Effector memory CD8-positive, alpha-beta T cell (primary cell): Measurements from ENCODE around the gene ABCG8.

Source experiments
- ATAC-seq: fragments of 150-1000 bp; cut with Tn5 transposase; replicated peaks from 2 replicates; pipeline ENCODE4 v1.10.0; 2021; ENCODE audit warnings: mild to moderate bottlenecking, moderate library complexity
- DNase-seq, 3 experiments: peaks; one replicate each; pipeline ENCODE4 v3.0.0; 2021
- H3K27ac Mint-ChIP-seq, 2 donors: one replicate each; pipeline ENCODE4 v1.8.0; 2022; ENCODE audit warnings: mild to moderate bottlenecking in 2 of 2, mixed read lengths in 2 of 2, moderate library complexity in 2 of 2
- H3K27me3 Mint-ChIP-seq, 2 donors: one replicate each; pipeline ENCODE4 v1.8.0; 2022; ENCODE audit warnings: mixed read lengths in 2 of 2
- H3K36me3 Mint-ChIP-seq: one replicate; pipeline ENCODE4 v1.8.0; 2022; ENCODE audit warnings: mild to moderate bottlenecking, moderate library complexity, mixed read lengths; ENCODE audit not compliant: insufficient read depth
- H3K4me1 Mint-ChIP-seq, 2 donors: one replicate each; pipeline ENCODE4 v1.8.0; 2022; ENCODE audit warnings: low read depth in 2 of 2, mixed read lengths in 2 of 2
- H3K4me3 Mint-ChIP-seq, 2 donors: one replicate each; pipeline ENCODE4 v1.8.0; 2022; ENCODE audit warnings: mild to moderate bottlenecking in 2 of 2, mixed read lengths in 2 of 2, moderate library complexity in 2 of 2
- H3K9me3 Mint-ChIP-seq, 2 donors: one replicate each; pipeline ENCODE4 v1.8.0; 2022; ENCODE audit warnings: mixed read lengths in 2 of 2

The ABCG8 gene

DNA sequence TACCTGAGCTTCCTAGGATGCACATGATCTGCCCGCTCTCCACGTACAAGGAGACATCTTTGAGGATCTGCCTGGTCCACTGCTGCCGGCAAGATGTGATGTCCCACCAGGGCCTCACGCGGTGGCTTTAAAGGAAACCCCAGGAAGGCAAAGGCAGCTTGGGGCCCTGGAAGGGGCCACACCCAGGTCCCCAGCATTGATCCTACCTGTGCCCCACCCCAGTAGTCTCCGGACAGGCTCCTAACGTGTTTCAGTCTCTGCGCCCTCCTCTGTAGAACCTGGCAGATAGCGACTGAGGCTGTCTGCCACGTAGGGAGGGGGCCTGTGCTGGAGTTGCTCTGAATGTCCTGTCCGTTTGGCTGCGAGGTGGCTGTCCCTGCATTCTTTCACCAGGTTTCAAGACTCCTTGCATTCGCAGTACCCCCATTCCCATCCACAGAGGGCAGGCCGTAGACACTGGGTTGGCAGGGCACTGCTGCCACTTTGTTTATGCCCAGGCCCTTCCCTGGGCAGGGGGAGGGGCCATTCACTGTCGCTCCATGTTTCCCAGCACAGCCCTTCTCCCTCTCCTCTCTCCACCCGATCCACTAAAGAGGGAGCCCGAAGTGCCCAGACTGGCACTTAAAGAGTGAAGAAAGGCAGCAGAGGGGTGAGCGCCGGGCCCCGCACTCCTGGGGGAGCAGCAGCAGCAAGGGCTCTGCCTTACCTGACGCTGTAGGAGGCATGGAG lies 776 bp upstream of the ABCG8 start:
- no peaks in the 10 kb centered on the region for H3K9me3 Mint-ChIP-seq
- peaks cover 4% of the 10 kb centered on the region for H3K36me3 Mint-ChIP-seq
- ATAC-seq = no peak
- no peak overlapping the region for H3K27ac Mint-ChIP-seq
- H3K4me1 Mint-ChIP-seq = peaks cover 0 to 4% of the 10 kb centered on the region in 2 donors
- peaks cover 13 to 19% of the 10 kb centered on the region in 2 donors for H3K27me3 Mint-ChIP-seq
- no peak overlapping the region for H3K4me3 Mint-ChIP-seq
- no peak for DNase-seq

DNA sequence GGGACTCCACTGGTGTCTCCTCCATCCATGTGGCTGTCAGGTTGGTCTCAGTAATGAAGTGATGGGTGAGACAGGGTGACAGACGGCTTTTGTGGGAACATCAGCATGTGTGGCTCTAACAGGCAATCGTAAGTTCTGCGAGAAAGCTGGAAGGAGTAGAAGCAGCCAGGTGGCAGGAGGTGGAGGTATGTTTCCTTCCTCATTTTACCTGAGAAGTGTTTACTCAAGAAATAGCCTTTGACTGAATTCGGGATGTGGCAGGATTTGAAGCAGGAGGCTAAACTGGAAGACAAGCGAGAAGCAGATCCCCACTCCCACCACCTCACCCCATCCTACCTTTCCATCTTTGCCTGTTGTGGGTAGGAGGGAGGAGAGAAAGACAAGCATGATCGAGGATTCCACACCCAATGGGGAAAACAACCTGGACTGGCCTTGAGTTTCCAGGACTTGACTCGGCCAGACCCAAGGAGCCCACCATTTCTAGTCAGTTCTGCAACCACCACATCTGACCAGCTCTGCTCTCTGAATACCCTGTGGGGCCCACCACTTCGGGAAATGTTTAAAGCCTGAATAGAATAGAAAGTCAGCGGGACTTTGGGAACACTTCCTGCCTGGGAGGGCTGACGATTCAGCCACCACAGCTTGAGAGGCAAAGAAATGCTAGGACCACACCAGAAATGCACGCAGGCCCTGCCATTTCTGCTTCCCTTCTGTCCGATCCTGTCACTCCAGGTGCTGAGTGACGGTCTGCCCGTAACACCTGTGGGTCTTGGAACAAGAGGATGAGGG lies 1.2 kb downstream of the ABCG8 start:
- peaks cover 13 to 15% of the 10 kb centered on the region in 2 donors for H3K27me3 Mint-ChIP-seq
- no peaks in the 10 kb centered on the region for H3K9me3 Mint-ChIP-seq
- H3K4me3 Mint-ChIP-seq = no peak overlapping the region
- peaks cover 0 to 4% of the 10 kb centered on the region in 2 donors for H3K4me1 Mint-ChIP-seq
- H3K36me3 Mint-ChIP-seq = peaks cover 4% of the 10 kb centered on the region
- no peak for DNase-seq
- no peak for ATAC-seq
- H3K27ac Mint-ChIP-seq = no peak overlapping the region

DNA sequence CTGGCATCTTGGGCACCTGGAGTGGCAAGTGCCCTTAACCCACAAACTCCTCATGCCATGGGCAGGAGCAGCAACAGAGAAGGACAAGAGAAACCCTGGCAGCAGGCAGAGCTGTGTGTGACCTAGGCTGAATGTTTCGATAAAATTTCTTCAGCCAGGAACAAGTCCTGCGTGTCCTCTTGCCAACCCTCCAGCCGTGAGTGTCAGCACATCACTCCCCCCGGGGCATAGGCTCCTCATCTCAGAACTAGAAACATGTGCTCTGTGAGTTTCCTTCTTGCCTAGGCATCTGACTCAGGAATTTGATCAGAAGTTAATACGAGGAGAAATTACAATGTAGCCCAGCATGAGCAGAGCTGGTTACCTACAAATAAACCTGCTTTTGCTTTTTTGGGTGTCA lies 2.2 kb downstream of the ABCG8 start:
- DNase-seq (no peak), ATAC-seq (no peak)
- peaks cover 4% of the 10 kb centered on the region for H3K36me3 Mint-ChIP-seq
- peaks cover 13 to 15% of the 10 kb centered on the region in 2 donors for H3K27me3 Mint-ChIP-seq
- no peaks in the 10 kb centered on the region for H3K9me3 Mint-ChIP-seq
- peaks cover 0 to 4% of the 10 kb centered on the region in 2 donors for H3K4me1 Mint-ChIP-seq
- H3K4me3 Mint-ChIP-seq = no peak overlapping the region
- H3K27ac Mint-ChIP-seq = no peak overlapping the region

DNA sequence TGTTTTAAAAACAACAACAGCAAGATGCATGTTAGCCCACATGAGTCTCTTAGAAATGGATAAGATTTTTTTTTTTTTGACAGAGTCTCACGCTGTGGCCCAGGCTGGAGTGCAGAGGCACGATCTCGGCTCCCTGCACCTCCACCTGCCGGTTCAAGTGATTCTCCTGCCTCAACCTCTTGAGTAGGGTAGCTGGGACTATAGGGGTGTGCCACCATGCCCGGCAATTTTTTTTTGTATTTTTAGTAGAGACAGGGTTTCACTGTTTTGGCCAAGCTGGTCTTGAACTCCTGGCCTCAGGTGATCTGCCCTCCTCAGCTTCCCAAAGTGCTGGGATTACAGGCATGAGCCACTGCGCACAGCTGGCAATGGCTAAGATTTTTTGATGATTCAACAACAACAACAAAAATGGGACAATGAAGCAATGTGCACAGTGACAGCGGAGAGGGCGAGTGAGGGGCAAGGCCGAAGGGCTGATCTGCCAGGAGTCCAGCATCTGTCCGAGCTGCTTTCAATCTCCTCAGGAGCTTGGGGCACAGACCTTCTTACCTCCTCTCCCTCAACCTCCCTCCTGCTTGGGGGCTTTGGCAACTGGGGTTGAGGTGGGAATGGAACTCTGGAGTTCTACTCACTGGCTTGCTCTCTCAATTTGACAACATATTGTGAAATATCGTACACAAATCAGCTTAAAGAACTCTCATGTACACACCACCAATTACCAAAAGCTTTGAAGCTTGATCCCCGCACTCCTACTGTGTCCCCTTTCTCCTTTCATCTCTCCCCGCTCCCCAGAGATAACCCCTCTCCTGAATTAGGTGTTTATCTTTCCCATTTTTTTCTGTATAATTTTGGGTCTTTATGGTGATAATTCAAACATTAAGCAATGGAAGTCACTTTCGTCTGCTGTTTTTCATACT lies 3.4 kb downstream of the ABCG8 start:
- Mint-ChIP-seq H3K4me1 (peaks cover 0 to 4% of the 10 kb centered on the region in 2 donors), H3K9me3 (no peaks in the 10 kb centered on the region), H3K27ac (no peak overlapping the region), H3K36me3 (no peaks in the 10 kb centered on the region), H3K4me3 (no peak overlapping the region), H3K27me3 (peaks cover 13 to 15% of the 10 kb centered on the region in 2 donors)
- no peak for ATAC-seq
- no peak for DNase-seq

DNA sequence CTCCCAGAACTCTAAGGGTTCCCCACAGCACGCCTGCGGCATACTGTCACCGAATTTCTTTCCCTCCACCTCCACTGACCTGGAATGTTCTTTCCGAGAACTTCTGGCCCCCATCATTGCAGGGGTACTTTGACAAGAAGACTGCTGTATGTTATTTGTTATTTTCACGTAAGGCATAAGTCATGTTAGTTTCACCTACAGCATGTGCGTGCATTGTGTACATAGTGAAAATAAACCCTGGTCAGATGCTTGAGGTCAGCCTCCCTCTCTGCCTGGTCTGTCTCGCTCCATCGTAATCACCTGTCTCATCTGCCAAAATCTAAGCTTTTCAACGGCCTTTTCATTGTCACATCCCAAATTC lies 4.1 kb downstream of the ABCG8 start:
- DNase-seq (no peak), ATAC-seq (no peak)
- Mint-ChIP-seq H3K27me3 (peaks cover 11 to 15% of the 10 kb centered on the region in 2 donors), H3K36me3 (no peaks in the 10 kb centered on the region), H3K9me3 (no peaks in the 10 kb centered on the region), H3K4me3 (no peak overlapping the region), H3K4me1 (peaks cover 0 to 4% of the 10 kb centered on the region in 2 donors), H3K27ac (no peak overlapping the region)

DNA sequence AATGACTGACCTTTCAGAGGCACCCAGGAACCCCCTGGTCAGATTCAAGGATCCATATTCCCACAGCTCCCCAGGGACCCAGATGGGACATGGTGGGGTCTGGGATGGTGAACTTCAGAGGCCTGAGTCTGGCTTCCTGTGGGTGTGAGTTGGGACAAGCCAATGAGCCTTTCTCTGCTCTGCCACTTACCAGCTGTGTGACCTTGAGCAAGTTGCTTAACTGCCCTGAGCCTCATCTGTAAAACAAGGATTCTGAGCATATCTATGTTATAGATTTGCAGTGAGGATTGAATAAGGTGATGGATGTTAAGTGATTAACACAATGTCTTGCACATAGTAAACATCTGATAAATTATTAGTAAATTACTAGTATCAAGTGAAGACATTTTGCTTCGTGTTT lies 6.4 kb downstream of the ABCG8 start:
- no peak for ATAC-seq
- Mint-ChIP-seq H3K27ac (no peak overlapping the region), H3K4me3 (no peak overlapping the region), H3K9me3 (no peaks in the 10 kb centered on the region), H3K36me3 (no peaks in the 10 kb centered on the region), H3K4me1 (no peaks in the 10 kb centered on the region), H3K27me3 (peaks cover 0 to 18% of the 10 kb centered on the region in 2 donors)
- DNase-seq = no peak

DNA sequence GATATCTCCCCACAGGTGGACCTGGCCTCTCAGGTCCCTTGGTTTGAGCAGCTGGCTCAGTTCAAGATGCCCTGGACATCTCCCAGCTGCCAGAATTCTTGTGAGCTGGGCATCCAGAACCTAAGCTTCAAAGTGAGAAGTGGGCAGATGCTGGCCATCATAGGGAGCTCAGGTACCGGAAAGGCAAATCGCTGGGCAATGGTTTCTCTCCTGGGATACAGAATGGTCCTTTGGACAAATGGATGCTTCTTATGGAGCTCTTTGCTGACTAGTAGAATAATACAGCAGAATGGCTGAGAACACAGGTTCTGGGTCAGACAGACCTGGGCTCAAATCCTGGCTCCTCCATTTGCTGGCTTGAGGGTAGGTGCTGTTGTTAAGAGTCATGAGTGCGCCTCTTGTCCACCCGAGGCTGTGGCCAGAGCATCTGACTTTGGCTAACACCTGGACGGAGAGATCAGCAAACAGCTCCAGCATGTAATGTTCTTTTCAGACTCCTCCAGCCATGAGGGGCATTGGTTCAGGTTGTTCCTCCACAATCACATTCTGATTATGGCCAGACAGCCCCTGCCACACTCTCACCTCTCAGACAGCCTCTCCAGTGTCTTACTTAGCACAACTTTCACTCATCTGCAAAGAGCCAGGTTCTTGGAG lies 7.5 kb downstream of the ABCG8 start:
- no peaks in the 10 kb centered on the region for H3K9me3 Mint-ChIP-seq
- no peak overlapping the region for H3K27ac Mint-ChIP-seq
- no peak overlapping the region for H3K4me3 Mint-ChIP-seq
- ATAC-seq (no peak), DNase-seq (no peak)
- H3K36me3 Mint-ChIP-seq = no peaks in the 10 kb centered on the region
- H3K27me3 Mint-ChIP-seq = peaks cover 7 to 15% of the 10 kb centered on the region in 2 donors
- no peaks in the 10 kb centered on the region for H3K4me1 Mint-ChIP-seq

DNA sequence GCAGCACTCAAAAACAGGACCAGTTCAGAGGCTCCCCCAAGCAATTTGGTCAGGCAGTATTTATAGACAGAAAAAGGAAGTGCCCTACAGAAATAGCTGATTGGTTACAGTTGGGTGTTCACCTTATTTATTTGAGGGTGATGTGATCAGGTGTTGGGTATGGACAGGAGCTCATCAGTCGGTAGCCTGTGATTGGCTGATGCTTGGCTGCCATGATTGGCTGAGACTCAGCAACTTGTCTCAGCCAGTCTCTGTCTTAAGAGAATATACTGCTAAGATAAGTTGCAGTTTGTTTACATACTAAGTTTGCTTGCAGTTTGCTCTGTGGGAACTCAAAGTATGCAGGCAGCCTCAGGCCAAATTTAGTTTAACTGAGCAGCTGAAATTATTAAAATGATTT lies 9.4 kb downstream of the ABCG8 start:
- Mint-ChIP-seq H3K27me3 (peaks cover 26 to 32% of the 10 kb centered on the region in 2 donors), H3K27ac (no peak overlapping the region), H3K4me3 (no peak overlapping the region), H3K4me1 (no peaks in the 10 kb centered on the region), H3K36me3 (no peaks in the 10 kb centered on the region), H3K9me3 (no peaks in the 10 kb centered on the region)
- DNase-seq = no peak
- ATAC-seq = no peak

DNA sequence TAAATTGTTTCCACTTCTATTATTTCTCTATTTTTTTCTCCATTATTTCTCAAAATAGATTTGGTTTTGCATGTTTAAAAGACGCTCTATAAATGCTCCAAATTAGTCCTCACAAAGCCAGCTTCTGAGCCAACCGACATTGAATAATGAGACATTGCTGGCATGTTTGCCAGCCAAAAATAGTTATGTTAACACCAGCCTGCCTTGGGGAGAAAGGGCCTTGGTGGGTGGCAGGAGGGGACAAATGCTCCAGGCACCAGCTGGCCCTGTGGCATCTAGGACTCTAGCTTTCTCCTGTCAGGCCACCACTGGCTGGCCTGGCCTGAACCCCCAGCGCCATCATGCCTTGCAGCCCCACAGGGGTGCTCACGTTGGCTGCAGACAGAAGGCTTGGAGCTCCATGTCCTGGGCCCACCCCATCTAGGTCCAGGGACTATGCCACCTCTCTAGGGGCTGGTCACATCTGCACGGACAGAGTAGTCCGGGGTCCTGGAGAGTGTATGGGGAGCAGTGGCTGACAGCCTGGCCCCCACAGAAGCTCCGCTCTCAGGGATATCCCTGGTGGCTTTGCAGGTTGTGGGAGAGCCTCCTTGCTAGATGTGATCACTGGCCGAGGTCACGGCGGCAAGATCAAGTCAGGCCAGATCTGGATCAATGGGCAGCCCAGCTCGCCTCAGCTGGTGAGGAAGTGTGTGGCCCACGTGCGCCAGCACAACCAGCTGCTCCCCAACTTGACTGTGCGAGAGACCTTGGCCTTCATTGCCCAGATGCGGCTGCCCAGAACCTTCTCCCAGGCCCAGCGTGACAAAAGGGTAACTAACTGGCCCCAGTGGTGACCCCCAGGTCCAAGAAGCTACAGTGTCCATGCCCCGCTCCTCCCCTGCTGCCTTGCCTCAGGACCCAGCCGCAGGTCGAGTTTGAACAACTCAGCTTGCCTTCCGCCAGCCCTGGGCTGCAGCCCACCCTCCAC lies 12.5 kb downstream of the ABCG8 start:
- Mint-ChIP-seq H3K4me1 (no peaks in the 10 kb centered on the region), H3K27me3 (peaks cover 50 to 57% of the 10 kb centered on the region in 2 donors), H3K36me3 (no peaks in the 10 kb centered on the region), H3K4me3 (no peak overlapping the region), H3K9me3 (no peaks in the 10 kb centered on the region), H3K27ac (no peak overlapping the region)
- ATAC-seq (no peak), DNase-seq (no peak)

DNA sequence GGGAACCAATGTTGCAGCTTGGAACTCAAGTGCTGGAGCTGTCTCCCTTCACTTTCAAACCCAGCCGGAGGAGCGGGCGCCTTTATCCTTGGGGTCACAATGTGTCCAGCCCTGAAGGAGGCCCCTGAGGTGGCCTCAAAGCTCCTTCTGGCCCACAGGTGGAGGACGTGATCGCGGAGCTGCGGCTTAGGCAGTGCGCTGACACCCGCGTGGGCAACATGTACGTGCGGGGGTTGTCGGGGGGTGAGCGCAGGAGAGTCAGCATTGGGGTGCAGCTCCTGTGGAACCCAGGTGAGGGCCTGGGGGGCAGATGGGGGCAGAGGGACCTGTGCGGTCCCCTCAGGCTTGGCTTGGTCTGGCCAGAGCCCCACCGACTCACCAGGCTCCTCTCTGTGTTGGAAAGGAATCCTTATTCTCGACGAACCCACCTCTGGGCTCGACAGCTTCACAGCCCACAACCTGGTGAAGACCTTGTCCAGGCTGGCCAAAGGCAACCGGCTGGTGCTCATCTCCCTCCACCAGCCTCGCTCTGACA lies 13.5 kb downstream of the ABCG8 start:
- Mint-ChIP-seq H3K27ac (no peak overlapping the region), H3K36me3 (no peaks in the 10 kb centered on the region), H3K27me3 (peaks cover 60 to 67% of the 10 kb centered on the region in 2 donors), H3K4me3 (no peak overlapping the region), H3K4me1 (no peaks in the 10 kb centered on the region), H3K9me3 (no peaks in the 10 kb centered on the region)
- ATAC-seq (no peak), DNase-seq (no peak)

DNA sequence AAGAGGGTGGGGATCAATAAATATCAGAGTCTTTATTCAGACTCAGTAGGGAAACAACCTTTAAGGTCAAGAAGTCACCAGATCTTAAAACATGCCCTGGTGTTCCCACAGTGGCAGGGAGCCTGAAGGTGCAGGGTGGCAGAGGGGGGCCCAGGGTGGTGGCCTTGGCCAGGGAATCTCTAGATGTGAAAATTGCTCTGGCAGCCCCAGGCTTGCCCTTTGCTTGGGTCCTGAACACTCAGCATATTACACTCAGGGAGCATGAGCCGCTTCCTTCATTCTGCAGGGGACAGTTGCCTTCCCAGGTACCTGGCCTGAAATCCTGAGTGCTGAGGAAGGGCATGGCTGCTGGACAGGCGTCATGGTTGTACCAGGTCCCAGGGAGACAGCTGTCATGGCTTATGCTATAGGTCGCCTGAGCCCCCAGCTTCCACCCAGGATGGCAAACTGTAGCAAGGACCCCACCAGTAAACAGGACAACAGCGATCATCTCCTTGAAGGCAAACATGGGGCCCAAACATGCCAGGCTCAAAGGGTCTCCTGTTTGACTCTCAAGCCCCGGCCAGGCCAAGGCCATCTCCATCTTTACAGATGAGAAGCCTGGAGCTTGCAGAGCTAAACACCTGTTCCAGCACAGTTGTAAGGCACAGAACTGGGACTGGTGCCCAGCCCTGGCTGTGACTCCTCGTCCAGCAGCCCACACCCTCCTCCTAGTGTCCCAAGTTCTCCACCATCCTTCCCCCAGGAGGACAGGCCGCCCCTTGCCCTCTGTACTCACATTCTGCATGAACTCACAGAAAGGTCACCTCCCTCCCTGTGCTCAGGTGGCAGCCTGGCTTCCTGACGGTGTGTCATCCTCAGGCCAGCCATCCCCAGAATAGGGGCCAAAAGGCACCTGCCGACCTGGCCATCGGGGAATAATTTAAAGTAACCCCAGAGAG lies 14.6 kb downstream of the ABCG8 start:
- H3K9me3 Mint-ChIP-seq = no peaks in the 10 kb centered on the region
- H3K36me3 Mint-ChIP-seq = no peaks in the 10 kb centered on the region
- H3K27me3 Mint-ChIP-seq = peaks cover 68 to 78% of the 10 kb centered on the region in 2 donors
- ATAC-seq = no peak
- no peak overlapping the region for H3K4me3 Mint-ChIP-seq
- no peak overlapping the region for H3K27ac Mint-ChIP-seq
- no peak for DNase-seq
- no peaks in the 10 kb centered on the region for H3K4me1 Mint-ChIP-seq
